Retinal pigment epithelial cell (primary cell): Measurements from ENCODE around the gene RPTOR.

Source experiments
- DNase-seq: peaks from one replicate; pipeline ENCODE4 v3.0.0-alpha.2; 2010; ENCODE audit warnings: low read depth
- H3K4me3 ChIP-seq: 2 replicates; pipeline ENCODE4 v1.5.1; 2011; ENCODE audit warnings: mild to moderate bottlenecking, low read length, control low read depth, moderate library complexity
- TF ChIP-seq, protein P1 (sequence below): conservative IDR thresholded peaks from 2 replicates; pipeline ENCODE4 v1.5.1; 2011; ENCODE audit warnings: low read depth, low read length, control low read depth, inconsistent platforms

The RPTOR gene

DNA sequence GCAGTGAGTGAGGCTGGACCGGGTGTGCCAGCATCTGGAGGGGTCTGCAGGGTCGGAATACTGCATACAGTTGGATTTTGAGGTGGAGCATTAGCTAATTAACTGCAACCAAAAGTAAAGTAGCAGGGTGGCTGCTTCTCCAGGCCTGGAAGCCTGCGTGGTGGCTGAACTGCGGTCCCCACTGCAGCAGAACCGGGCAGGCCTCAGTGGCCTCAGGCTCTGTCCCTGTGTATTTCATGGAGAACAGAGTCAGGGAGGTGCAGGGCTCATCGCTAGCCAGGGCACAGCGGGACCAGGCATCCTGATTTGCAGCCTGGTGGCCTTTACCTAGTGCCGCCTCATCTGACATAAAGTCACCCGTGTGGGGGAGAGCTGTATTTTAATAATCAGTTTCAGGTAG is 131.9 kb downstream of the RPTOR start:
- TF ChIP-seq, protein P1, sequence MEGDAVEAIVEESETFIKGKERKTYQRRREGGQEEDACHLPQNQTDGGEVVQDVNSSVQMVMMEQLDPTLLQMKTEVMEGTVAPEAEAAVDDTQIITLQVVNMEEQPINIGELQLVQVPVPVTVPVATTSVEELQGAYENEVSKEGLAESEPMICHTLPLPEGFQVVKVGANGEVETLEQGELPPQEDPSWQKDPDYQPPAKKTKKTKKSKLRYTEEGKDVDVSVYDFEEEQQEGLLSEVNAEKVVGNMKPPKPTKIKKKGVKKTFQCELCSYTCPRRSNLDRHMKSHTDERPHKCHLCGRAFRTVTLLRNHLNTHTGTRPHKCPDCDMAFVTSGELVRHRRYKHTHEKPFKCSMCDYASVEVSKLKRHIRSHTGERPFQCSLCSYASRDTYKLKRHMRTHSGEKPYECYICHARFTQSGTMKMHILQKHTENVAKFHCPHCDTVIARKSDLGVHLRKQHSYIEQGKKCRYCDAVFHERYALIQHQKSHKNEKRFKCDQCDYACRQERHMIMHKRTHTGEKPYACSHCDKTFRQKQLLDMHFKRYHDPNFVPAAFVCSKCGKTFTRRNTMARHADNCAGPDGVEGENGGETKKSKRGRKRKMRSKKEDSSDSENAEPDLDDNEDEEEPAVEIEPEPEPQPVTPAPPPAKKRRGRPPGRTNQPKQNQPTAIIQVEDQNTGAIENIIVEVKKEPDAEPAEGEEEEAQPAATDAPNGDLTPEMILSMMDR = no peak
- H3K4me3 ChIP-seq = no peak overlapping the region
- DNase-seq = no peak

DNA sequence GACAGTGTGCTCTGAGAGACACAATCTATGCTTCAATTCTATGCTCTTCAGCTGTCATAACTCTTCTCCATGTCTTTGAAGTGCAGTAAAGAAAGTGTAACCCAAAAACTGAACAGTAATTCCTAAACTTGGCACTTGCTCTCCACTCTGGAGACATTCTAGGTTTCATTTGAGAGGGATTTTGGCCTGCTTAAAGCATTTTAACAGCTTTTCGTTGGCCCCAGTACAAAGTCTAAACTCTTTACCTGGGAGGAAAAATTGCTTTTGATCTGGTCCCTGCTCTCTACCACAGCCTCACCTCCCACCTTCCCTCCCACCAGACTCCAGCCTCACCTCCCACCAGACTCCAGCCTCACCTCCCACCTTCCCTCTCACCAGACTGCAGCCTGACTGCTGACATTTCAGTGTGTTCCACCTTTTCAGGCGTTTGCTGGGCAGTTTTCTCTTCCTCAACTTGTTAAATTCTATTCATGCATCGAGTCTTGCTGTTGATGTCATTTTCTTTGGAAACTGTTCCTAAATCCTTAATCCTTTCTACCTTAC is 132.6 kb downstream of the RPTOR start:
- H3K4me3 ChIP-seq = no peak overlapping the region
- TF ChIP-seq, protein P1 = no peak
- no peak for DNase-seq

DNA sequence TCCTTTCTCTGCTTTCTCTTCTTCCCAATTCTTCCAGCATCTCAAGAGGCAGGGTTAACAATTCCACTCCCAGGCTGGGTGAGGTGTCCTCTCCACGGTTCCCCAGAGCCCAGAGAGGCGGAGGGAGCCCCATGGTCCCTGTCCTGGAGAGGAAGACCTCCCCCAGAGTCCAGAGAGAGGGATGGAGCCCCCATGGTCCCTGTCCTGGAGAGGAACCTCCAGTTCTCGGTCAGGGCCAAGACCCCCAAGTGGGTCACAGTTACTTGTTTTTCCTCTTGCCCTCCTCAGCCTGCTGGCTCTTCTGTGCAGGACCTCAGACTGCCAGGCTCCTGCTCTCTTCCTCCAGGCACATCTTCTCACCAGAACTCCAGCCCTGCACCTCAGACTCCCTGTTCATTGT is 135.2 kb downstream of the RPTOR start:
- TF ChIP-seq, protein P1 = no peak
- DNase-seq = no peak
- H3K4me3 ChIP-seq = no peak overlapping the region

DNA sequence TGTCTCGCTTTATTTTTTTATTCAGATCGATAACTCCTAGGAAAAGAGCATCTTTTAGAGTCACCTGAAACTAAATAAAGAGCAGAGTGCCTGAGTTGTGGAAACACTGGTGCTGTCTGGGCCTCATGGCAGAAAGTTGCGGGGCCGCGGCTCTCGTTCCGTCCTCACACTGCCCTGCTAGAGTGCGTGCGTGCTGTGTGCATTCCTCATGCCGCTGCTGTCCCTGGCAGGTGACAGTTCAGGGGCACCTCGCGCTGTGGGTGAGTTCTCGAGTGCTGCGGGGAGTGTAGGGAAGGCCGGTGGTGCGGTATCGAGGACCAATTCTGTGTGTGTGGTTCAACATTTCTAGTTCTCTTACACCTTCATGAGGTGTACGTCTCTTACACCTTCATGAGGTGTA is 136.6 kb downstream of the RPTOR start:
- TF ChIP-seq, protein P1 = no peak
- DNase-seq = no peak
- no peak overlapping the region for H3K4me3 ChIP-seq

DNA sequence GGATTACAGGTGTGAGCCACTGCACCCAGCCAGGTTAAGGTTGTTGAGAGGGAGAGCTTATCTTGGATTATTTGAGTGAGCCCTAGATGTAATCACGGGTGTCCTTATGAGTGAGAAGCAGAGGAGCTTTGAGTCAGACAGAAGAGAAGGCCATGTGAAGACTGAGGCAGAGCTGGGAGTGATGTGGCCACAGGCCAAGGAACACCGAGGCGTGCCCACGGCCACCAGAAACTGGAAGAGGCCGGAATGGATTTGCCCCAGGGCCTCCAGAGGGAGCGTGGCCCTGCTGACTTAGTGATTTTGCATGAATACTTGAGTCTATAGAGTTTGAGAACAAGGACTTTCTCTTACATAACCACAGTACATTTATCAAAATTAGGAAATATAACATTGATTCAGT is 137.7 kb downstream of the RPTOR start:
- TF ChIP-seq, protein P1 = no peak
- no peak for DNase-seq
- no peak overlapping the region for H3K4me3 ChIP-seq

DNA sequence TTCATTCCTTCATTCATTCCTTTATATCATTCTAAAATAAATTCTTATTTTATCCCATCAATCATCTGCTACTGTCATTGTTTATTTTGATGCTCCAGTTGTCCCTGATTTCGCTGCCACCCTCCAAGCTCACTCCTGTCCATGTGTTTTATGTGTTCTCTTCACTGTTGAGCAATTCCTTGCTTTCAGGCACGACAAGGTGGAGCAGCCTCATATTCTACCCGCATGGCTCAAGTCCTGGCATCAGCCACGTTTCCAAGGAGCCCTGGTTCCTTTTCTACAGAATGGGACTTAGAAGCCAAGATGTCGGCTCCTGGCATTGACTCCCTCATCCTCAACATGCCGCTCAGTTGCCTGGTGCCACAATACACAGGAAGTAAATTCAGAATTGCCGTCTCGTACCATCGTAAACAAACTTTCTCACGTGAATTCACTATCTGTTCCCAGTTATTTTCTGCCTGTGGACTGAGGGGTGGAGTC is 139.0 kb downstream of the RPTOR start:
- no peak overlapping the region for H3K4me3 ChIP-seq
- no peak for DNase-seq
- TF ChIP-seq, protein P1 = no peak

DNA sequence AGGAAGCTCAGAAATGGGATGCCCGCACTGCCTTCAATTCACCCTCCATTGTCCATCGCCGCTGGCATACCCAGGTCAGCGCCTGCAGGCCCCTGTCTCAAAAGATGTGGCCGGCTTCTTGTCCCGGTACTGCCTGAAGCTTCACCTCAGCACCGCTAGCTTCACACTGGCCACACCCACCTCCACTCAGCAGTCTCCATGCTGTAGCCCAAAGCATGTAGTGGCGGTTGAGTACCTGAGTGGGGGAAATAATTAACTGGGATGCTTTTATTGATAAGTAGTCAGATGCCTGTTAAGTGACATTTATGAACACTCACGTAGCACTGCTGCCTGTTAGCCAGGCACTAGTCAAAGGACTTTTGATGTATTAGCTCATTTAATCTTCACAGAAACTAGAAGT is 143.2 kb downstream of the RPTOR start:
- TF ChIP-seq, protein P1 = no peak
- no peak for DNase-seq
- H3K4me3 ChIP-seq = no peak overlapping the region
